AG09319 (cell line): ENCODE measurements around the gene DHRS1.

Experiments used
- DNase-seq: peaks from one replicate; pipeline ENCODE4 v3.0.0-alpha.2; 2010; ENCODE audit warnings: low read depth; ENCODE audit errors: extremely low read depth
- CTCF ChIP-seq: IDR thresholded peaks from 2 replicates; pipeline ENCODE4 v1.5.1; 2011; ENCODE audit warnings: low read depth, mild to moderate bottlenecking, inconsistent platforms, low read length, moderate library complexity

The DHRS1 gene

GRCh38 chr14:24277606-24278321 lies 21.8 kb downstream of the DHRS1 start:
- DNase-seq, result no peak
- no peak for TF ChIP-seq CTCF

GRCh38 chr14:24277071-24277470 lies 22.5 kb downstream of the DHRS1 start:
- no peak for DNase-seq
- no peak for TF ChIP-seq CTCF

- TF ChIP-seq CTCF, result no peak
- DNase-seq, result no peak
These were observed 25.5 kb downstream of the DHRS1 start for GRCh38 chr14:24274101-24274543.

GRCh38 chr14:24273422-24273998 lies 26.1 kb downstream of the DHRS1 start:
- no peak for DNase-seq
- no peak; the same call in 1 of the 2 replicates for TF ChIP-seq CTCF

GRCh38 chr14:24272467-24272866 lies 27.1 kb downstream of the DHRS1 start:
- no peak for DNase-seq

GRCh38 chr14:24271834-24272263 lies 27.7 kb downstream of the DHRS1 start:
- no peak for TF ChIP-seq CTCF
- DNase-seq, result no peak

More at GRCh38 chr14:24272467-24272866, 27.1 kb downstream of the DHRS1 start:
- no peak for TF ChIP-seq CTCF

GRCh38 chr14:24271134-24271833 lies 28.3 kb downstream of the DHRS1 start, which contains the start of gene RABGGTA:
Gene RABGGTA (minus strand): TSS chr14:24271597. CDS start chr14:24271115, 482 bp downstream.
- peak; percentile 73 for TF ChIP-seq CTCF
- peak; percentile 57 for DNase-seq
